Measurements from ENCODE around the gene WRAP53.

The WRAP53 gene

GRCh38 chr17:7747635-7748071, 59.4 kb downstream of the WRAP53 start:
- no peak for DNase-seq

GRCh38 chr17:7748076-7748775, 59.9 kb downstream of the WRAP53 start:
- DNase-seq: no peak

DNA sequence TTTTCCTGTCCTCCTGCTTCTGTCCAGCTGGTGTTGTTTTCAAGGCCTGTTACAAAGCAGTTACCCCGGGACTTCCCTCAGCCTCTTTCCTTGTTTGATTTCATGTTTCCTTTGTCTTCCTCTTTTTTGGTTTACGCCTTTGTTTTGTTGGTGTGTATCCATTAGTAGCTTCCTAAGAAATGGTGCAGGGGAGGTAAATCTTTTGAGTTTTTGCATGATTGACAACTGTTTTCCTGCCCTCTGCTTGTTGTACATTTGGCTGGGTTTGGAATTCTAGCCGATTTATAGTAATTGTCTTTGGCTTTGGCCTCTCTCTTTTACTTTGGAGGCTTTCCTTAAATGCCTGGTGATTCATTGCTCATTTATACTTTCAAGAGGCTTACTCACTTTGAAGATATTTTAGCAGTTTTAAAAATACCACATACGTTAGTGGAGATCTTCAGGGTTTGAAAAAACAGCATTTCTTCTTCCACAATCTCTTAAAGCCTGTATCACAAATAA, 62.1 kb downstream of the WRAP53 start:
- DNase-seq: no peak
